Loucy (cell line): ENCODE measurements around the gene PKN1.
A peak's percentile ranks its signal among the peaks of the same experiment; 100 is the strongest.

Experiments used
- H2AFZ ChIP-seq: fragments of 200-600 bp; sonication (generic); 2 replicates; pipeline ENCODE4 v1.6.0; 2016; ENCODE audit warnings: antibody characterized with exemption, mild to moderate bottlenecking, low read length, moderate library complexity
- H3F3A ChIP-seq: fragments of 200-600 bp; 2 replicates; pipeline ENCODE4 v1.6.0; 2016; ENCODE audit warnings: antibody characterized with exemption, low read depth, mild to moderate bottlenecking
- H3K27me3 ChIP-seq: fragments of 200-600 bp; sonication (generic); 2 replicates; pipeline ENCODE4 v1.6.1; 2014; ENCODE audit warnings: low read length, mild to moderate bottlenecking; ENCODE audit not compliant: insufficient read depth, poor library complexity, severe bottlenecking
- H3K36me3 ChIP-seq: fragments of 200-600 bp; sonication (generic); 2 replicates; pipeline ENCODE4 v1.6.1; 2016; ENCODE audit warnings: low read length; ENCODE audit not compliant: insufficient read depth
- H3K4me1 ChIP-seq: fragments of 200-600 bp; sonication (generic); 2 replicates; pipeline ENCODE4 v1.5.1; 2014; ENCODE audit warnings: low read length, mild to moderate bottlenecking; ENCODE audit not compliant: insufficient read depth, poor library complexity, severe bottlenecking
- H3K4me2 ChIP-seq: fragments of 200-600 bp; sonication (generic); 2 replicates; pipeline ENCODE4 v1.6.0; 2014; ENCODE audit warnings: antibody characterized with exemption, low read length, low read depth, mild to moderate bottlenecking; ENCODE audit not compliant: poor library complexity, severe bottlenecking
- H3K4me3 ChIP-seq: fragments of 200-600 bp; sonication (generic); 2 replicates; pipeline ENCODE4 v1.5.1; 2014; ENCODE audit warnings: low read length, mild to moderate bottlenecking, mixed read lengths; ENCODE audit not compliant: poor library complexity, severe bottlenecking
- H3K79me2 ChIP-seq: fragments of 200-600 bp; sonication (generic); 2 replicates; pipeline ENCODE4 v1.6.1; 2014; ENCODE audit warnings: low read length; ENCODE audit not compliant: insufficient read depth
- H3K9ac ChIP-seq: fragments of 200-600 bp; sonication (generic); 2 replicates; pipeline ENCODE4 v1.6.0; 2014; ENCODE audit warnings: mild to moderate bottlenecking, low read depth, low read length, moderate library complexity; ENCODE audit not compliant: poor library complexity, severe bottlenecking
- H3K9me2 ChIP-seq: fragments of 200-600 bp; sonication (generic); replicated peaks from 2 replicates; pipeline ENCODE4 v1.6.1; 2016; ENCODE audit warnings: low read depth, low read length, mixed read lengths
- H3K9me3 ChIP-seq: fragments of 200-600 bp; sonication (generic); 2 replicates; pipeline ENCODE4 v1.6.1; 2014; ENCODE audit warnings: mild to moderate bottlenecking, antibody characterized with exemption, low read length, low read depth; ENCODE audit not compliant: insufficient read depth
- H4K20me1 ChIP-seq: fragments of 200-600 bp; sonication (generic); 2 replicates; pipeline ENCODE4 v1.6.0; 2014; ENCODE audit warnings: antibody characterized with exemption, low read length, mild to moderate bottlenecking; ENCODE audit not compliant: insufficient read depth, poor library complexity, severe bottlenecking
- EZH2phosphoT487 ChIP-seq: fragments of 200-600 bp; IDR thresholded peaks from 2 replicates; pipeline ENCODE4 v1.6.1; 2018; ENCODE audit warnings: antibody characterized with exemption, mild to moderate bottlenecking, moderate library complexity, borderline replicate concordance
- TF ChIP-seq, protein P1 (sequence below): fragments of 200-600 bp; sonication (generic); conservative IDR thresholded peaks from 2 replicates; pipeline ENCODE4 v1.5.1; 2014; ENCODE audit warnings: mild to moderate bottlenecking, antibody characterized with exemption, low read length

PKN1 gene

DNA sequence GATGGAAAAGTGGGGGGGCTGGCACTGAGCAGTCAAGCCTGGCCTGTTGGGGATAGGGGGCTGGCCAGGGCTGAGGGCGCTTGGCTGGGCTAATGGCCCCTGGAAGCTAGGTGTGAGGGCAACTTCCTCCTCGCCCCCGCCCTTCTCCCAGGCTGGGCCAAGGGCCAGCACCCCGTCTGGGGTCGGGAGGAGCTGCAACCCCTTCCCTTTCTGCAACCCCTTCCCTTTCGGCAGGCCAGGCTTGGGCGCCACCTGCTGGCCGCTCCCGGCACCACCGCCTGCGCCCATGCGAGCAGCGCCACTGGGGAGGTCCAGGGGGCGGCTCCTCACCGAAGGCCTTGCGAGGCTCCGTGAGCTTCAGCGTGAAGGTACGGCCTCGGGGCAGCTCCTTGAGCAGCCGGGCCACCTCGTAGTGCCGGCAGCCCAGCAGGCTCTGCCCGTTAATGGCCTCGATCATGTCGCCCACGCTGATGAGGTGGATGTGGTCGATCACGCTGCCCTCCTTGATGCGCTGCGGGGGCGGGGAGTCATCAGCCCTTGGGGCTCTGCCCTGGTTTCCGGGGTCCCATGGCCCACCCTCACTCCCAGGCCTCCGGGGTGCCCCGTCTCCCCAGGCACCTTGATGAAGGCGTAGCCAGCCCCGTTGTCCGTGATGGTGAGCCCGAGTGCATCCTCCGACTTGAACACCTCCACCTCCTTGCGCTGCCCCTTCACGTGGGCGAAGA, 47.0 kb downstream of the PKN1 start:
- Histone ChIP-seq H3K9me3 (no peaks in the 10 kb centered on the region), H2AFZ (no peak overlapping the region), H3F3A (no peaks in the 10 kb centered on the region), H3K27me3 (no peaks in the 10 kb centered on the region), H3K4me2 (no peak overlapping the region), H3K9ac (no peak overlapping the region), H3K79me2 (no peaks in the 10 kb centered on the region), H4K20me1 (no peaks in the 10 kb centered on the region), H3K9me2 (no peaks in the 10 kb centered on the region), H3K36me3 (no peaks in the 10 kb centered on the region), H3K4me3 (no peak overlapping the region), H3K4me1 (peaks cover 13% of the 10 kb centered on the region)
- TF ChIP-seq, protein P1, sequence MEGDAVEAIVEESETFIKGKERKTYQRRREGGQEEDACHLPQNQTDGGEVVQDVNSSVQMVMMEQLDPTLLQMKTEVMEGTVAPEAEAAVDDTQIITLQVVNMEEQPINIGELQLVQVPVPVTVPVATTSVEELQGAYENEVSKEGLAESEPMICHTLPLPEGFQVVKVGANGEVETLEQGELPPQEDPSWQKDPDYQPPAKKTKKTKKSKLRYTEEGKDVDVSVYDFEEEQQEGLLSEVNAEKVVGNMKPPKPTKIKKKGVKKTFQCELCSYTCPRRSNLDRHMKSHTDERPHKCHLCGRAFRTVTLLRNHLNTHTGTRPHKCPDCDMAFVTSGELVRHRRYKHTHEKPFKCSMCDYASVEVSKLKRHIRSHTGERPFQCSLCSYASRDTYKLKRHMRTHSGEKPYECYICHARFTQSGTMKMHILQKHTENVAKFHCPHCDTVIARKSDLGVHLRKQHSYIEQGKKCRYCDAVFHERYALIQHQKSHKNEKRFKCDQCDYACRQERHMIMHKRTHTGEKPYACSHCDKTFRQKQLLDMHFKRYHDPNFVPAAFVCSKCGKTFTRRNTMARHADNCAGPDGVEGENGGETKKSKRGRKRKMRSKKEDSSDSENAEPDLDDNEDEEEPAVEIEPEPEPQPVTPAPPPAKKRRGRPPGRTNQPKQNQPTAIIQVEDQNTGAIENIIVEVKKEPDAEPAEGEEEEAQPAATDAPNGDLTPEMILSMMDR: peak; percentile 84
- no peak for TF ChIP-seq EZH2phosphoT487

DNA sequence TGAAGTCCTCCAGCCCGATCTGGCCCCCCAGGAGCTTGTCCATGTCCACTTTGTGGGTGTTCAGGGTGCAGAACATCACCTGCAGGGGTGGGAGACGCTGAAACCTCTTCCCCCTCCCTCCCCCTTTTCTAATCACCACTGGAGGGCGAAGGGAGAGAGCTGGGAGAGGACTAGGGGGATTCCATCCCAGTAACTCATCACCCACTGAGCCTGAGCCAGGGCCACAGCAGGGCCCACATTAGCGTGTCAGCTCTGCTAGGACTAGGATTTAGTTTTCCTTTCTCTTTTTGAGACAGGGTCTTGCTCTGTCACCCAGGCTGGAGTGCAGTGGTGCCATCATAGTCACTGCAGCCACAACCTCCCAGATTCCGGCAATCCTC, 47.6 kb downstream of the PKN1 start:
- no peak overlapping the region for H3K9ac ChIP-seq
- H3K27me3 ChIP-seq: no peaks in the 10 kb centered on the region
- no peak for TF ChIP-seq EZH2phosphoT487
- TF ChIP-seq, protein P1: no peak
- no peaks in the 10 kb centered on the region for H3K9me2 ChIP-seq
- H3K9me3 ChIP-seq: no peaks in the 10 kb centered on the region
- no peaks in the 10 kb centered on the region for H3K79me2 ChIP-seq
- H3F3A ChIP-seq: no peaks in the 10 kb centered on the region
- H3K4me1 ChIP-seq: peaks cover 7% of the 10 kb centered on the region
- no peak overlapping the region for H3K4me3 ChIP-seq
- H2AFZ ChIP-seq: no peak overlapping the region
- no peaks in the 10 kb centered on the region for H4K20me1 ChIP-seq
- no peak overlapping the region for H3K4me2 ChIP-seq
- no peaks in the 10 kb centered on the region for H3K36me3 ChIP-seq

DNA sequence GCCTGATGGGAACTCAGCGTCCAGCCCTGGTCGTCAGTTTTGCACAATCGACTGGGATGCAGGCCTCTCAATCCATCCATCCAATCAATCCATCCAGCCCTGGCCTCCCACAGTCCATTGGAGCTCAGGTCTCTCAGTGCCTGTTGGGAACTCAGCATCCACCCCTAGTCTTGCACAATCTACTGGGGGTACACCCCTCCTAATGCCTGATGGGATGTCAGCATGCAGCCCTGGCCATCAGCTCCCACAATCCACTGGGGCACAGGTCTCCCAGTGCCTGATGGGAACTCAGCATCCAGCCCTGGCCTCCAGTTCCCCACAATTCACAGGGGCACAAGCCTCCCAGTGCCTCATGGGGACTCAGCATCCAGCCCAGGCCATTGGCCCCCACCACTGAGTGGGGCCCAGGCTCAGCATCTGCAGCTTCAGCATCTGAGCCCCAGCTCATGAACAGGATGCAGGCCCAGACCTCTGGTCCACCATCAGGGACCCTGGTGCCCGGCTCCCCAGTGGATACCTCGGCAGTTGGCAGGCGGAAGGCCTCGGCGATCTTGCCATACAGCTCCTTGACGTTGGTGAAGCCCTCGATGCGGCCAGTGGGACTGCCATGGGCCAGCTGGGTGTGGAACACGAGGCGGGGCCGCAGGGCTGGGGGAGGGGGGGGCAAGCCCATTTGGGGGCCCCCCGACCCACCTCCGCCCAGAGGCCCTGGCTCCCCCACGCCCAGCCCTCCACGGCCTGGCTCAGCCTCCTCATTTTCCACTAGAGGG, 49.3 kb downstream of the PKN1 start:
- Histone ChIP-seq H3F3A (no peaks in the 10 kb centered on the region), H2AFZ (no peak overlapping the region), H4K20me1 (no peaks in the 10 kb centered on the region), H3K79me2 (no peaks in the 10 kb centered on the region), H3K4me2 (no peak overlapping the region), H3K36me3 (no peaks in the 10 kb centered on the region), H3K9ac (no peak overlapping the region), H3K9me2 (no peaks in the 10 kb centered on the region), H3K27me3 (no peaks in the 10 kb centered on the region), H3K9me3 (no peaks in the 10 kb centered on the region), H3K4me3 (no peak overlapping the region), H3K4me1 (peaks cover 4% of the 10 kb centered on the region)
- TF ChIP-seq, protein P1: no peak
- no peak for TF ChIP-seq EZH2phosphoT487
